ENCODE data around the gene GNL3L.

DNA sequence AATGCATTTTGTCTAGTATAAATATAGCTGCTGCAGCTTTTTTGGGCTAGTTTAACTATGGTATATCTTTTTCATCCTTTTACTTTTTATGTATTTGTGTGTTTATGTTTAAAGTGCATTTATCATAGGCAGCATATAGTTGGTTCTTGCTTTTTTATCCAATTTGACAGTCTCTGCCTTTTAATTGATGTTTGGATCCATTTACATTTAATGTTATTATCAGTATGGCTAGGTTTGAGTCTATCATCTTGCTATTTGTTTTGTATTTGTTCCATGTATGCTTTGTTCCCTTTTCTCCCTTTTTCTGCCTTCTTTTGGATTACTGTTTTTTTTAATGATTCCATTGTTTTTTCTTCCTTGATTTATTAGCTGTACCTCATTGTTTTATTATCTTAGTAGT is 40.3 kb downstream of the GNL3L start:
- TF ChIP-seq, protein P1, sequence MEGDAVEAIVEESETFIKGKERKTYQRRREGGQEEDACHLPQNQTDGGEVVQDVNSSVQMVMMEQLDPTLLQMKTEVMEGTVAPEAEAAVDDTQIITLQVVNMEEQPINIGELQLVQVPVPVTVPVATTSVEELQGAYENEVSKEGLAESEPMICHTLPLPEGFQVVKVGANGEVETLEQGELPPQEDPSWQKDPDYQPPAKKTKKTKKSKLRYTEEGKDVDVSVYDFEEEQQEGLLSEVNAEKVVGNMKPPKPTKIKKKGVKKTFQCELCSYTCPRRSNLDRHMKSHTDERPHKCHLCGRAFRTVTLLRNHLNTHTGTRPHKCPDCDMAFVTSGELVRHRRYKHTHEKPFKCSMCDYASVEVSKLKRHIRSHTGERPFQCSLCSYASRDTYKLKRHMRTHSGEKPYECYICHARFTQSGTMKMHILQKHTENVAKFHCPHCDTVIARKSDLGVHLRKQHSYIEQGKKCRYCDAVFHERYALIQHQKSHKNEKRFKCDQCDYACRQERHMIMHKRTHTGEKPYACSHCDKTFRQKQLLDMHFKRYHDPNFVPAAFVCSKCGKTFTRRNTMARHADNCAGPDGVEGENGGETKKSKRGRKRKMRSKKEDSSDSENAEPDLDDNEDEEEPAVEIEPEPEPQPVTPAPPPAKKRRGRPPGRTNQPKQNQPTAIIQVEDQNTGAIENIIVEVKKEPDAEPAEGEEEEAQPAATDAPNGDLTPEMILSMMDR (IDR thresholded peaks at IDR 0.05) = no peak
- TF ChIP-seq POLR2A (IDR thresholded peaks at IDR 0.05) = no peak
